Body of pancreas (tissue), 4 donors: ENCODE measurements around the gene NCLN. TPM values are rescaled to one million over a fixed set of nuclear protein-coding genes. Genes with fewer than 3 reads are reported as not detected.

Experiments
- ATAC-seq: fragments of 150-250 bp; one replicate; pipeline ENCODE4 v1.9.1; 2016
- DNase-seq, 4 donors: peaks; one replicate each; pipeline ENCODE4 v3.0.0-alpha.2; 2019
- H3K27ac ChIP-seq, 4 donors: fragments of 200-600 bp; sonication (generic); 1 replicate in 3 of 4; 2 replicates in 1 of 4; pipeline versions ENCODE4 v1.5.1 to v1.6.1; 2016 to 2019; ENCODE audit warnings: mild to moderate bottlenecking in 1 of 4, mixed read lengths in 1 of 4, moderate library complexity in 1 of 4
- H3K27me3 ChIP-seq, 2 donors: fragments of 200-600 bp; sonication (generic); one replicate each; pipeline ENCODE4 v1.6.0; 2016; ENCODE audit warnings: mild to moderate bottlenecking in 1 of 2
- H3K36me3 ChIP-seq, 2 donors: fragments of 200-600 bp; sonication (generic); replicated peaks in 1 of 2; 2 replicates each; pipeline ENCODE4 v1.5.1; 2016; ENCODE audit warnings: low read depth in 2 of 2; ENCODE audit not compliant: insufficient read depth in 1 of 2
- H3K4me1 ChIP-seq: fragments of 200-600 bp; sonication (generic); one replicate; pipeline ENCODE4 v1.6.0; 2016
- H3K4me3 ChIP-seq, 2 donors: fragments of 200-600 bp; sonication (generic); 1 replicate in 1 of 2; 2 replicates in 1 of 2; pipeline ENCODE4 v1.5.1; 2016 to 2019
- H3K9me3 ChIP-seq, 3 donors: fragments of 200-600 bp; sonication (generic); 1 replicate in 2 of 3; 2 replicates in 1 of 3; pipeline ENCODE4 v1.5.1; 2016
- CTCF ChIP-seq, 7 experiments: fragments of 450-650 bp in 4 of 7; fragments of 200-600 bp in 3 of 7; sonication (generic) in 3 of 7; IDR thresholded peaks; one replicate each; pipeline ENCODE4 v1.5.1; 2016 to 2019; ENCODE audit warnings: antibody characterized with exemption in 7 of 7
- POLR2A ChIP-seq, 3 donors: fragments of 450-650 bp; IDR thresholded peaks; one replicate each; pipeline ENCODE4 v1.6.1; 2016; ENCODE audit warnings: antibody characterized with exemption in 3 of 3, mild to moderate bottlenecking in 2 of 3
- WGBS, 2 donors: methylation state at CpG; one replicate each; pipeline ENCODE4 v1.1.5; 2017; 5-methylcytosine and 5-hydroxymethylcytosine counted together
- intact Hi-C: fragments of 100-400 bp; cut with DNase I; formaldehyde crosslinking; loops from one replicate; pipeline ENCODE4 v1.15.1; 2023
- total RNA-seq, 2 donors: library from RNA; depleted of rRNA; stranded (reverse); fragments of >200 nt; gene quantifications; one replicate each; pipeline ENCODE4 v1.1.0, GENCODE V29; 2016

NCLN gene
- total RNA-seq, 2 donors from 2014 or later, result 30.6 to 56.0 TPM

GRCh38 chr19:3176715-3177501 is 8.8 kb upstream of the NCLN start:
- Histone ChIP-seq H3K27ac (no peak overlapping the region), H3K9me3 (no peaks in the 10 kb centered on the region), H3K4me1 (no peaks in the 10 kb centered on the region), H3K36me3 (no peaks in the 10 kb centered on the region), H3K4me3 (no peak overlapping the region), H3K27me3 (no peaks in the 10 kb centered on the region)
- no peak for DNase-seq
- no peak for ATAC-seq
- WGBS, 2 donors, result 67 to 80% methylated on average over 5 to 8 of the region's 11 CpGs
- intact Hi-C loops, result no loop called here
- TF ChIP-seq CTCF (IDR thresholded peaks at IDR 0.05) (no peak), POLR2A (IDR thresholded peaks at IDR 0.05) (no peak)

GRCh38 chr19:3178377-3178972 is 7.3 kb upstream of the NCLN start, which contains the start of gene S1PR4:
Gene S1PR4, plus strand, starts transcription at chr19:3178769. Its CDS starts 24 bp downstream, at chr19:3178793.
- peak; percentile 30 for ATAC-seq
- Histone ChIP-seq H3K4me3 (no peak within 1 kb of the TSS), H3K27me3 (no peaks in the 10 kb centered on the region), H3K4me1 (no peaks in the 10 kb centered on the region), H3K9me3 (no peaks in the 10 kb centered on the region), H3K36me3 (no peaks in the 10 kb centered on the region), H3K27ac (peak within 1 kb of the TSS in 1 of 4 donors; percentile 64)
- intact Hi-C loops, result no loop called here
- no peak for TF ChIP-seq CTCF (IDR thresholded peaks at IDR 0.05)
- TF ChIP-seq POLR2A (IDR thresholded peaks at IDR 0.05), result peak in 1 of 3 donors; percentile 20
- 60 to 76% methylated on average over 17 to 37 of the region's 42 CpGs for WGBS, 2 donors
- no peak for DNase-seq

- Histone ChIP-seq H3K9me3 (no peaks in the 10 kb centered on the region), H3K4me3 (no peak overlapping the region), H3K4me1 (no peaks in the 10 kb centered on the region), H3K27me3 (no peaks in the 10 kb centered on the region), H3K36me3 (no peaks in the 10 kb centered on the region), H3K27ac (peak overlapping the region in 1 of 4 donors; percentile 64)
- ATAC-seq, result no peak
- no peak for DNase-seq
- 69 to 84% methylated on average over 32 to 51 of the region's 52 CpGs for WGBS, 2 donors
- no peak for TF ChIP-seq POLR2A (IDR thresholded peaks at IDR 0.05)
- no peak for TF ChIP-seq CTCF (IDR thresholded peaks at IDR 0.05)
- intact Hi-C loops, result no loop called here
Observed at GRCh38 chr19:3178973-3179738, 6.6 kb upstream of the NCLN start.

- WGBS, 2 donors, result 61 to 90% methylated on average over 2 to 19 of the region's 31 CpGs
- H3K4me1 ChIP-seq, result peaks cover 2% of the 10 kb centered on the region
- DNase-seq (no peak), ATAC-seq (no peak)
- H3K27me3 ChIP-seq, result no peaks in the 10 kb centered on the region
- intact Hi-C loops, result no loop called here
- no peak for TF ChIP-seq CTCF (IDR thresholded peaks at IDR 0.05)
- no peaks in the 10 kb centered on the region for H3K36me3 ChIP-seq
- no peak overlapping the region for H3K4me3 ChIP-seq
- H3K27ac ChIP-seq, result peak overlapping the region in 1 of 4 donors; percentile 64
- H3K9me3 ChIP-seq, result no peaks in the 10 kb centered on the region
Observed at GRCh38 chr19:3179739-3180293, 5.9 kb upstream of the NCLN start.
